ENCODE measurements around the gene SWAP70.
A peak's percentile ranks its signal among the peaks of the same experiment; 100 is the strongest.

Gene SWAP70

GRCh38 chr11:9776203-9776602, 112.3 kb downstream of the SWAP70 start:
- DNase-seq (ENCODE audit: low read depth): no peak

GRCh38 chr11:9777066-9777465, 113.2 kb downstream of the SWAP70 start:
- DNase-seq (ENCODE audit: low read depth): no peak

- no peak for DNase-seq (ENCODE audit: low read depth)
Measured at GRCh38 chr11:9777525-9777924, 113.6 kb downstream of the SWAP70 start.

GRCh38 chr11:9780929-9781328, 117.1 kb downstream of the SWAP70 start:
- no peak for DNase-seq (ENCODE audit: low read depth)

DNA sequence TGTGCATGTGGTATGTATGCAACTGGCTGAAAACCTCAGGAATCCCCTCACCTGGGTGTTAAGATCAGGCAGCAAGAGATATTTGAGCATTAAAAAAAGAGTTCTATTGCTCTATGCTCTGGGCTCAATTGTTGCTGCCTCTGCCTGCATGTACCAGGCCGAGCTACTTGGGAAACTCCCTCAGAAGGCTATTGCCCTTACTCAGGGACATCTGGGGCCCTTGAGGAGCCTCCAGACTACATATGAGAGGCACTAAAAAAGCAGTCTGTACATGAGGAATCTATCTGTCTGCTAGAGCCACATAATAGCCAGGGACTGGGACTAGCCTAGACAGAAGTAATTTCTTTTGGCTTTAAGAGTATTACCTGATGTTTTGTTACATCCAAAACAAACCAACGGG, 120.1 kb downstream of the SWAP70 start:
- DNase-seq (ENCODE audit: low read depth): no peak

GRCh38 chr11:9784602-9785315, 120.9 kb downstream of the SWAP70 start:
- no peak for DNase-seq (ENCODE audit: low read depth)

DNA sequence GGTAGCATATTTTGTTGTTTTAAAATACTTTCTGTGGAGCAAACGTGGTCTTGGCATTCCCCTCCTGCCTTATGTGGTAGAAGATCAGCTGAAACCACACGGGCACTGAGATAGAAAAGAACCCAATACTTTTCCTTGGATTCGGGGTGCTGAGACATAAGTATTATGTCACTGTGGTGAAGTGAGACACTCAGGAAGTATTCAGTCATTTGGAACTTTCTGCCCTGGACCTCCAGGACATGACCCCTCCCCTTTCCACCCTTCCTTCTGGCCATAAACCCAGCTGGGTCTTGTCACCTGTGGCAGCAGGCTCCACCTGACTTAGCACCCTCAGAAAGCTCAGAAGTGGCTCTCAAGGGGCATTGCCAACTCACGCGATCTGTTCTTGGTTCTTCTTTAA, 123.4 kb downstream of the SWAP70 start:
- DNase-seq (ENCODE audit: low read depth): no peak

DNA sequence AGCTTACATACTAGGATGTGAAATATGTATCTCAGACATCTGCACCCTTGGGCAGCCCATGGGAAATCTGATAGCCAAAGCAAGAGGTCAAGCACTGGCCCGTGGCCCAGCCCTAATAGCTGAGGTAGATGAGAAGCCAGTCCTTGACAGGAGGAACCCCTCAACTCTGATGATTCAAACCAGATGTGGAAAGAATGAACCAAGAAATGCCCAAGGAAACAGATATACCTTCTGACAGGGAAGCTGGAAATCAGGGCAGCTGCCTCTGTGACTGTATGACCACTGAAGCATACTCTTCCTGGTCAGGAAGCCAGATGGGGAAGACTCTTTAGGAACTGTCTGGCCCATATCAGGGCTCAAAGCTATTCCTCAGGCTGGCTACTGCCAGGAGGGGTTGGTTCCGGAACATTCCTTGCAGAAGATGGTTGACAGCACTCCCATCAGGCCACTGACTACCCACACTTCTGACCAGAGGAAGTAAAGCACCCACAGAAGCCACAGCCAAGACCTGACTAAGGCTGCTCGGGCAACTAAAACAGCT, 124.2 kb downstream of the SWAP70 start:
- peak; percentile 90 for DNase-seq (ENCODE audit: low read depth)

- no peak for DNase-seq (ENCODE audit: low read depth)
Measured at GRCh38 chr11:9789910-9790309, 126.0 kb downstream of the SWAP70 start.

GRCh38 chr11:9790703-9791102, 126.8 kb downstream of the SWAP70 start:
- DNase-seq (ENCODE audit: low read depth): no peak

DNA sequence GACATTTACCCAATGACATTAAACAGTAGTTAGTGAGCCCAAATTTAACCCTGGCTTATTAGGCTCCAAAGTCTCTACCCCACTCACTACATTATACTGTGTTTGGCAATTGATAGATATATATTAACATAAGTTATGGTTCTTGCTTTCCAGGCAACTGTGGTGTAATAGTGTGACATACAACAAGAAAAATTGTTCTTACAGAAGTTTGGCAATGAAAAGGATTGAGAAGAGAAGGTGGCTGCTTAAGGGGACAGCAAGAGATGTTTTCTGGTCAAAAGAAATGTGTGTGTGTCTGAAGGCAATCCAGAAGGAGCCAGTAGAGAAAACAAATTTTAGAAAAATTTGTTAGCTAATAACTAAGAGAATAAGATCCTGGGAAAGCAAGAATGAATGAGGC, 132.4 kb downstream of the SWAP70 start:
- DNase-seq (ENCODE audit: low read depth): no peak

GRCh38 chr11:9796854-9797253, 133.0 kb downstream of the SWAP70 start:
- DNase-seq (ENCODE audit: low read depth): no peak

- no peak for DNase-seq (ENCODE audit: low read depth)
Measured at GRCh38 chr11:9797300-9797699, 133.4 kb downstream of the SWAP70 start.

DNA sequence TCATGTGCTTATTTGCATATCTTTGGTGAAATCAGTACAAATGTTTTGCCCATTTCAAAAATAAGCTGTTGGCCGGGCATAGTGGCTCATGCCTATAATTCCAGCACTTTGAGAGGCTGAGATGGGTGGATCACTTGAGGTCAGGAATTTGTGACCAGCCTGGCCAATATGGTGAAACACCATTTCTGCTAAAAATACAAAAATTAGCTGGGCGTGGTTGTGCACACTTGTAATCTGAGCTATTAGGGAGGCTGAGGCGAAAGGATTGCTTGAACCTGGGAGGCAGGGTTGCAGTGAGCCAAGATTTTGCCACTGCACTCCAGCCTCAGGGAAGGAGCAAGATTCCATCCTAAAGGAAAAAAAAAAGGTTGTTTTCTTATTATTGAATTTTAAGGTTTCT, 136.0 kb downstream of the SWAP70 start:
- no peak for DNase-seq (ENCODE audit: low read depth)

DNA sequence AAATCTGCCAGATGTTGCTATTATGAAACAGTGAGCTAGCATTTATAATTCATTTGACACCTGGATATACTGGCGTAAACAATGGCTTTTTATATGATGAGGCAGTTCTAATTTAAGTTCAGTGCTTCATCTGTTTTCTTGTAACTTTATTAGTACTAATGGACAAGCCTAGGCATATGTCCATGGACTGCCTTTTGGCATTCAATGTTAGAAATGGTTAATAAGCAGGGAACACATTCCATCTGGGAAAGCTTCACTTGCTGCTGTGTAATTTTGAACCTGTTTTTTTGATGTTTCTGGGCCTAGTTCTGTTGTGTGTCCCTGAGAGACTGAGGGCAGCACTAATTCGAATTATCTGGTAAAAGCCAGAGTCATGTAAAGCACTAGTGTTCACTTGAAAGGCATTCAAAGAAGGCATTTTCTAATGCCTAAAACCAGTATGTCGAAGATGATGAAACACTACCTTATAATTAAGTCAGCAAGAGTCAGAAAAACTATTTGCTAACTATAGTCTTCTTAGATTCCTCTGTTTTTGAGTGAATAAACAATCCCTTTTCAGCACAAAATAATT, 138.5 kb downstream of the SWAP70 start:
- peak; percentile 54 for DNase-seq (ENCODE audit: low read depth)

All from stromal cell of bone marrow (primary cell).